C4-2B (cell line): ENCODE measurements around the gene PIK3R4.

Source experiments
- CTCF ChIP-seq: fragments of 450-650 bp; conservative IDR thresholded peaks from 2 replicates; pipeline ENCODE4 v1.5.1; 2017; ENCODE audit warnings: mild to moderate bottlenecking
- ZFX ChIP-seq: fragments of 450-650 bp; IDR thresholded peaks from 2 replicates; pipeline ENCODE4 v1.6.1; 2017

- TF ChIP-seq ZFX (no peak), CTCF (no peak)
Measured at GRCh38 chr3:130705501-130705900, 41.1 kb downstream of the PIK3R4 start.
